B cell (primary cell): ENCODE results near the gene MCF2L. TPM values are rescaled to one million over a fixed set of nuclear protein-coding genes. Genes with fewer than 3 reads are reported as not detected.
"Not testable (repeated sequence)": the region's sequence is repeated elsewhere in the genome, so short reads cannot be mapped to it uniquely, and the experiment has no call there.

Experiments
- ATAC-seq: fragments of 200-7000 bp; cut with Tn5 transposase; one replicate; pipeline ENCODE4 v1.10.0; 2021; ENCODE audit warnings: low read depth, mild to moderate bottlenecking, moderate number of reproducible peaks, moderate library complexity
- CTCF ChIA-PET: fragments of 350-600 bp; sonication (Branson Sonifier 250); formaldehyde crosslinking; loops from one replicate; lab custom pipeline; 2021; ENCODE audit warnings: antibody characterized with exemption, inconsistent platforms; lab: Charles Lee
- POLR2A ChIA-PET: fragments of 350-600 bp; sonication (Branson Sonifier 250); formaldehyde crosslinking; loops from one replicate; lab custom pipeline; 2021; ENCODE audit warnings: antibody characterized with exemption; lab: Charles Lee
- DNase-seq: peaks from one replicate; pipeline ENCODE4 v3.0.0; 2013
- H2AFZ ChIP-seq: 2 replicates; pipeline ENCODE4 v1.6.1; 2012; ENCODE audit warnings: mild to moderate bottlenecking, low read depth, low read length; ENCODE audit not compliant: insufficient read depth, poor library complexity, severe bottlenecking
- H3K27ac ChIP-seq, 2 donors: 1 replicate in 1 of 2; 2 replicates in 1 of 2; pipeline ENCODE4 v1.5.1; 2012 to 2013; ENCODE audit warnings: low read length in 2 of 2, mild to moderate bottlenecking in 2 of 2, moderate library complexity in 1 of 2
- H3K27me3 ChIP-seq, 4 experiments: fragments of 200-600 bp in 1 of 4; sonication (generic) in 1 of 4; replicated peaks in 1 of 4; 1 replicate in 2 of 4; 2 replicates in 2 of 4; pipeline versions ENCODE4 v1.6.1 to v1.7.0; 2013 to 2016; ENCODE audit warnings: low read length in 3 of 4, mild to moderate bottlenecking in 2 of 4, mixed read lengths in 1 of 4, moderate library complexity in 1 of 4; ENCODE audit not compliant: insufficient read depth in 4 of 4, control insufficient read depth in 3 of 4; ENCODE audit errors: control extremely low read depth in 1 of 4
- H3K36me3 ChIP-seq, 2 experiments: replicated peaks in 1 of 2; 1 replicate in 1 of 2; 2 replicates in 1 of 2; pipeline versions ENCODE4 v1.6.1 to v1.7.1; 2013; ENCODE audit warnings: low read length in 1 of 2; ENCODE audit not compliant: insufficient read depth in 2 of 2, control insufficient read depth in 1 of 2; ENCODE audit errors: control extremely low read depth in 1 of 2, extremely low read depth in 1 of 2
- H3K4me1 ChIP-seq, 2 donors: fragments of 200-600 bp in 1 of 2; sonication (generic) in 1 of 2; 1 replicate in 1 of 2; 2 replicates in 1 of 2; pipeline versions ENCODE4 v1.5.1 to v1.6.1; 2013 to 2017; ENCODE audit warnings: low read length in 2 of 2; ENCODE audit not compliant: control insufficient read depth in 2 of 2, insufficient read depth in 2 of 2
- H3K4me2 ChIP-seq: replicated peaks from 2 replicates; pipeline ENCODE3; 2012; ENCODE audit warnings: mild to moderate bottlenecking, low read depth, low read length; ENCODE audit not compliant: poor library complexity, severe bottlenecking
- H3K4me3 ChIP-seq, 5 experiments: fragments of 200-600 bp in 1 of 5; sonication (generic) in 1 of 5; 1 replicate in 3 of 5; 2 replicates in 2 of 5; pipeline versions ENCODE4 v1.5.1 to v1.7.0; 2011 to 2016; ENCODE audit warnings: low read length in 4 of 5, mild to moderate bottlenecking in 4 of 5, low read depth in 2 of 5, control low read depth in 1 of 5, moderate library complexity in 1 of 5; ENCODE audit not compliant: insufficient read depth in 1 of 5; ENCODE audit errors: control extremely low read depth in 1 of 5, extremely low read depth in 1 of 5
- H3K79me2 ChIP-seq: fragments of 200-600 bp; sonication (generic); one replicate; pipeline ENCODE4 v1.6.0; 2016; ENCODE audit warnings: low read length; ENCODE audit not compliant: control insufficient read depth, insufficient read depth
- H3K9ac ChIP-seq: fragments of 200-600 bp; sonication (generic); 2 replicates; pipeline ENCODE4 v1.6.1; 2017; ENCODE audit warnings: mild to moderate bottlenecking, low read length, moderate library complexity
- H3K9me3 ChIP-seq, 3 donors: one replicate each; pipeline versions ENCODE4 v1.6.1 to v1.7.1; 2013; ENCODE audit warnings: low read length in 2 of 3; ENCODE audit not compliant: control insufficient read depth in 2 of 3, insufficient read depth in 1 of 3; ENCODE audit errors: control extremely low read depth in 1 of 3
- H4K20me1 ChIP-seq: 2 replicates; pipeline ENCODE4 v1.6.0; 2012; ENCODE audit warnings: mild to moderate bottlenecking, low read length; ENCODE audit not compliant: insufficient read depth, control insufficient read depth, poor library complexity, severe bottlenecking
- H3K27ac Mint-ChIP-seq: one replicate; pipeline ENCODE4 v1.8.0; 2021; ENCODE audit warnings: mixed read lengths
- H3K27me3 Mint-ChIP-seq: one replicate; pipeline ENCODE4 v1.8.0; 2021; ENCODE audit warnings: mixed read lengths
- H3K4me1 Mint-ChIP-seq: one replicate; pipeline ENCODE4 v1.8.0; 2021; ENCODE audit warnings: mixed read lengths
- H3K4me3 Mint-ChIP-seq: one replicate; pipeline ENCODE4 v1.8.0; 2021; ENCODE audit warnings: mixed read lengths
- H3K9me3 Mint-ChIP-seq: one replicate; pipeline ENCODE4 v1.8.0; 2022; ENCODE audit warnings: mixed read lengths; ENCODE audit not compliant: insufficient read depth
- EZH2 ChIP-seq: IDR thresholded peaks from 2 replicates; pipeline ENCODE4 v1.6.1; 2012; ENCODE audit warnings: borderline replicate concordance, low read depth, mild to moderate bottlenecking, moderate library complexity, low read length; ENCODE audit not compliant: insufficient read depth, poor library complexity, severe bottlenecking
- WGBS: methylation state at CpG from one replicate; pipeline ENCODE4 v1.1.5; 2013; ENCODE audit warnings: missing lambda C conversion rate; ENCODE audit not compliant: insufficient coverage; 5-methylcytosine and 5-hydroxymethylcytosine counted together
- intact Hi-C: fragments of 100-400 bp; cut with micrococcal nuclease; formaldehyde crosslinking; loops from one replicate; pipeline ENCODE4 v1.10.0; 2022
- polyA plus RNA-seq: library from polyadenylated mRNA; depleted of rRNA; stranded (reverse); fragments of >200 nt; gene quantifications from 2 replicates; pipeline ENCODE4 v1.2.3, GENCODE V29; 2012
- total RNA-seq, 2 donors: library from RNA; stranded (reverse); fragments of 120-200 nt in 1 of 2; gene quantifications; 1 replicate in 1 of 2; 2 replicates in 1 of 2; pipeline versions ENCODE4 v1.2.3 to v1.2.4, GENCODE V29; 2013 to 2022
- TF ChIP-seq, protein P1 (sequence below): fragments of 200-600 bp; IDR thresholded peaks from one replicate; pipeline ENCODE4 v1.8.0; 2022; ENCODE audit warnings: antibody characterized with exemption, mild to moderate bottlenecking

MCF2L gene
- total and polyA plus RNA-seq, 2 donors (not counting 1 experiment from before 2014, with no cell fraction given), result 3.7 to 8.2 TPM

DNA sequence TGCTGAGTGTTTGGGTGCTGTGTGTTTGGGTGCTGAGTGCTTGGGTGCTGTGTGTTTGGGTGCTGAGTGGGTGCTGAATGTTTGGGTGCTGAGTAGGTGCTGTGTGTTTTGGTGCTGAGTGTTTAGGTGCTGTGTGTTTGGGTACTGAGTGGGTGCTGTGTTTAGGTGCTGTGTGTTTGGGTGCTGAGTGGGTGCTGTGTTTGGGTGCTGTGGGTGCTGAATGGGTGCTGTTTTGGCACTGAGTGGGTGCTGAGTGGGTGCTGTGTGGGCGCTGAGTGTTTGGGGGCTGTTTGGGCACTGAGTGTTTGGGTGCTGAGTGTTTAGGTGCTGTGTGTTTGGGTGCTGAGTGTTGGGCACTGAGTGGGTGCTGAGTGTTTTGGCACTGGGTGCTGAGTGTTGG is 88.1 kb downstream of the MCF2L start:
- 95% methylated on average over 1 of the region's 1 CpG for WGBS
- Histone ChIP-seq H3K27me3 (no peaks in the 10 kb centered on the region), H3K79me2 (no peaks in the 10 kb centered on the region), H3K9ac (no peak overlapping the region), H3K36me3 (no peaks in the 10 kb centered on the region), H3K27ac (no peak overlapping the region), H3K4me1 (no peaks in the 10 kb centered on the region), H3K4me3 (no peak overlapping the region), H3K9me3 (peaks cover 0 to 39% (median 0%) of the 10 kb centered on the region in 3 donors), H2AFZ (no peak overlapping the region), H4K20me1 (no peaks in the 10 kb centered on the region), H3K4me2 (no peak overlapping the region)
- TF ChIP-seq, protein P1, sequence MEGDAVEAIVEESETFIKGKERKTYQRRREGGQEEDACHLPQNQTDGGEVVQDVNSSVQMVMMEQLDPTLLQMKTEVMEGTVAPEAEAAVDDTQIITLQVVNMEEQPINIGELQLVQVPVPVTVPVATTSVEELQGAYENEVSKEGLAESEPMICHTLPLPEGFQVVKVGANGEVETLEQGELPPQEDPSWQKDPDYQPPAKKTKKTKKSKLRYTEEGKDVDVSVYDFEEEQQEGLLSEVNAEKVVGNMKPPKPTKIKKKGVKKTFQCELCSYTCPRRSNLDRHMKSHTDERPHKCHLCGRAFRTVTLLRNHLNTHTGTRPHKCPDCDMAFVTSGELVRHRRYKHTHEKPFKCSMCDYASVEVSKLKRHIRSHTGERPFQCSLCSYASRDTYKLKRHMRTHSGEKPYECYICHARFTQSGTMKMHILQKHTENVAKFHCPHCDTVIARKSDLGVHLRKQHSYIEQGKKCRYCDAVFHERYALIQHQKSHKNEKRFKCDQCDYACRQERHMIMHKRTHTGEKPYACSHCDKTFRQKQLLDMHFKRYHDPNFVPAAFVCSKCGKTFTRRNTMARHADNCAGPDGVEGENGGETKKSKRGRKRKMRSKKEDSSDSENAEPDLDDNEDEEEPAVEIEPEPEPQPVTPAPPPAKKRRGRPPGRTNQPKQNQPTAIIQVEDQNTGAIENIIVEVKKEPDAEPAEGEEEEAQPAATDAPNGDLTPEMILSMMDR, result no peak
- TF ChIP-seq EZH2, result no peak
- H3K4me1 Mint-ChIP-seq, result no peaks in the 10 kb centered on the region
- H3K27me3 Mint-ChIP-seq, result no peaks in the 10 kb centered on the region
- POLR2A ChIA-PET, result no interaction called here
- H3K4me3 Mint-ChIP-seq, result no peak overlapping the region
- CTCF ChIA-PET, result no interaction called here
- no peak for ATAC-seq
- DNase-seq, result no peak
- no peak overlapping the region for H3K27ac Mint-ChIP-seq
- intact Hi-C loops, result no loop called here
- no peaks in the 10 kb centered on the region for H3K9me3 Mint-ChIP-seq

DNA sequence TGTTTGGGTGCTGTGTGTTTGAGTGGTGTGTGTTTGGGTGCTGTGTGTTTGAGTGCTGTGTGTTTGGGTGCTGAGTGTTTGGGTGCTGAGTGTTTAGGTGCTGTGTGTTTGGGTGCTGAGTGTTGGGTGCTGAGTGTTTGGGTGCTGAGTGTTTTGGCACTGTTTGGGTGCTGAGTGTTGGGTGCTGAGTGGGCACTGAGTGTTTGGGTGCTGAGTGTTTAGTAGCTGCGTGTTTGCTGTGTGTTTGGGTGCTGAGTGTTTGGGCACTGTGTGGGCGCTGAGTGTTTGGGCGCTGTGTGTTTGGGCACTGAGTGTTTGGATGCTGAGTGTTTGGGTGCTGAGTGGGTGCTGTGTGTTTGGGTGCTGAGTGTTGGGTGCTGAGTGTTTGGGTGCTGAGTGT is 88.5 kb downstream of the MCF2L start:
- 97% methylated on average over 3 of the region's 3 CpGs for WGBS
- not testable (repeated sequence) for H3K27me3 Mint-ChIP-seq

More for the DNA sequence above, 88.5 kb downstream of the MCF2L start:
- H2AFZ ChIP-seq, CTCF ChIA-PET, H3K27ac Mint-ChIP-seq, H4K20me1 ChIP-seq, H3K79me2 ChIP-seq, POLR2A ChIA-PET, H3K4me3 ChIP-seq, H3K9me3 Mint-ChIP-seq, DNase-seq, H3K4me1 Mint-ChIP-seq, H3K36me3 ChIP-seq, intact Hi-C loops, H3K4me2 ChIP-seq, H3K4me3 Mint-ChIP-seq, H3K9ac ChIP-seq, H3K4me1 ChIP-seq, ATAC-seq, H3K27ac ChIP-seq, H3K27me3 ChIP-seq: not testable (repeated sequence)
- H3K9me3 ChIP-seq, result peaks cover 0 to 39% (median 0%) of the 10 kb centered on the region in 3 donors
